ENCODE measurements around the gene RMDN3.

Gene RMDN3

DNA sequence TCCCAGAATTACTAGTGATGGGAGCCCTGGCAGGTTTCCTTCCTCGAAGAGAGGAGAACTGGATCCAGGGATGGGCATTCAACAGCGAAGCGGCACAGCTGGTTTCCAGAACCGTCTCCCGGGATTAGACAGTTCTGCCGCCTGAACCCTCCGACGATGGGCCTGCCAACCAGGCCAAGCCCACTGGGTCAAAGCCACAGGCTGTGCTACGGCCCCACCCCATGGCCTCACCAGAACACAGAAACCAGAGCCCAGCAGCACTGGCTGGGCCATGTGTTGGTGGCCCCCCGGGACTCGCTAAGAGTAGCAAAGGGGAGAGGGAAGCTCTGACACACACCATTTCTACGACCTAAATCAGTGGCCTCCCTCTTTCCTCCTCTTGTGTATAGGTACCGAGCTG, 17.0 kb upstream of the RMDN3 start:
- no peak for DNase-seq (ENCODE audit: low read depth)

DNA sequence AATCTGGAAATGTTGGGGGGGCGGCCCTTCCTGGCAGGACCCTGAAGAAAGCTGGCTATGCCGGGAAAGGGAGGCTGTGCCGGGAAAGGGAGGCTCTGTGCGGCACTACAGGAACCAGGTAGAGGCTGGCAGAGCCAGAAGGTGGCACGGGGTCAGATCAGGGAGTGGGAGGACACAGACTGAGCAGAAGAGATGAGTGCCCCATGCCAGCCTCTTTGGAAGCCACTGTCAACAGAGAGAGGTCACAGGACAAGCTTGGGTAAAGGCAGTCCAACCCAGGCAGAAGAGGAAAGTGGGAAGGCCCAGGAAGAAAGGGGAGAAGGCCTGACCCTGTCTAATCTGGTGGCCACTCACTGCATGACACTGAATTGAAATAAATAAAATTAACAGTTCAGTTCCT, 16.2 kb upstream of the RMDN3 start:
- DNase-seq (ENCODE audit: low read depth), result no peak

DNA sequence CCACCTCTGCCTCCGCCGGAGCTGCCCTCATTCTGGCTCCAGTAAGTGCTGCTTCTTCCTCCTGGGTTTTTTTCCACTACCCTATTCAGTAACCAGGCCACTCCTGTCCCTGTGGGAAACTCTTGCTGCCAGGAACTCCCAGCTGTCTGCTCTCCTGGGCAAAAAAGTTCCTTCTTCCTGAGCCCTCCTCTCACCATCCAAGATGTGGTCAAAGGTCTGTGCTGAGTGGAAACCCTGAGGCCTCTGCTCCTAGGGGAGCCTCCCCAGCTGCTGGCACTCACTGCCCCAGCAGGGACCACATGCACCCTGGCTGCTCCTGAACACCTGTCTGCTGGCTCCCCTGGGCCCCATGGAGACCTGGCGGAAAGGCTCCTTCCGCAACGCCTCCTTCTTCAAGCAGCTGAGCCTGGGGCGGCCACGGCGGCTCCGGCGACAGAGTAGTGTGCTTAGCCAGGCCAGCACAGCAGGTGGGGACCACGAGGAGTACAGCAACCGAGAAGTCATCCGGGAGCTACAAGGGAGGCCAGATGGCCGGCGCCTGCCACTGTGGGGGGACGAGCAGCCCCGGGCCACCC, 15.2 kb upstream of the RMDN3 start:
- DNase-seq (ENCODE audit: low read depth), result no peak

DNA sequence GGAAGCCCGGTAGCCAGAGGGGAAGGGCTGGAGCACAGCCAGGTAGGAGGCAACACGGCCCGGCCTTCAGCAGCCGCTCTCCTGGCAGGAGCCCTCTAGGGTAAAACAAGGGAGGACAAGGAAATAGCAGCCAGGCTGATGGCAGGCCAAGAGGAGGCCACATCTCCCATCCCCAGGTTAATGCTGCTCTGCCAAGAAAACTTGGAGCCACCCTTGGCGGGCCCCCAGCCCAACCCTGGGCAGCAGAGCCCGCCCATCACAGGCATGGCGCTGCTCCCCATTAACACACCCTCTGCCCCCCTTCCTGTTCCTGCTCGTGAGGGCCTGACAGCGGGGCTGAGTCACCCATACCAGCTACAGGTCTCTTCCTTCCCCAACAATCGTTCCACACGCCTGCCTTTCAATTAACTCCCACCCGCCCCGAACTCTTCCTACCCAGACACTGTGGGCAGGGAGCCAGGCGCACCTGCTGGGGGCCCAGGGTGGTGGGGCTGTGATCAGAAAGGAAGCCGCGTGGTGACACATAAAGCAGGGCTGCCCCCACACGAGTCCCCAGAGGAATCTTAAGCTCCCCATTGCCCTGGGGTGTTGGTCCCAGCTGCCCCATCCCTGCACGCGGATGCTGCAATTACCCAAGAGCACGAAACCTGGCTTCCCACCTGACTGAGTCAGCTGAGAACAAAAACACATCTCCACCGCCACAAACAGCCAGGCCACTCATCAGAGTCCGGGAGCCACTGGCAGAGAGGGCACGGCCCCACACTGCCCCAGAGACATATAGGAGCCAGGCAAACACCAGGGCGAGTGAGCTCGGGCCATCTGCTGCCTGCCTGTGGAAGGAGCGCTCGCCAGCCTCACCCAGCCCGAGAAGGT, 14.5 kb upstream of the RMDN3 start, which contains the start of gene C15orf62:
Gene C15orf62, plus strand, starts transcription at position 707 of the 873 bp plus-strand sequence. CDS start 516 bp downstream, outside the sequence.
- peak; percentile 84 for DNase-seq (ENCODE audit: low read depth)

GRCh38 chr15:40768521-40769273, 13.6 kb upstream of the RMDN3 start:
- no peak for DNase-seq (ENCODE audit: low read depth)

GRCh38 chr15:40767838-40768500, 12.9 kb upstream of the RMDN3 start:
- DNase-seq (ENCODE audit: low read depth), result no peak

DNA sequence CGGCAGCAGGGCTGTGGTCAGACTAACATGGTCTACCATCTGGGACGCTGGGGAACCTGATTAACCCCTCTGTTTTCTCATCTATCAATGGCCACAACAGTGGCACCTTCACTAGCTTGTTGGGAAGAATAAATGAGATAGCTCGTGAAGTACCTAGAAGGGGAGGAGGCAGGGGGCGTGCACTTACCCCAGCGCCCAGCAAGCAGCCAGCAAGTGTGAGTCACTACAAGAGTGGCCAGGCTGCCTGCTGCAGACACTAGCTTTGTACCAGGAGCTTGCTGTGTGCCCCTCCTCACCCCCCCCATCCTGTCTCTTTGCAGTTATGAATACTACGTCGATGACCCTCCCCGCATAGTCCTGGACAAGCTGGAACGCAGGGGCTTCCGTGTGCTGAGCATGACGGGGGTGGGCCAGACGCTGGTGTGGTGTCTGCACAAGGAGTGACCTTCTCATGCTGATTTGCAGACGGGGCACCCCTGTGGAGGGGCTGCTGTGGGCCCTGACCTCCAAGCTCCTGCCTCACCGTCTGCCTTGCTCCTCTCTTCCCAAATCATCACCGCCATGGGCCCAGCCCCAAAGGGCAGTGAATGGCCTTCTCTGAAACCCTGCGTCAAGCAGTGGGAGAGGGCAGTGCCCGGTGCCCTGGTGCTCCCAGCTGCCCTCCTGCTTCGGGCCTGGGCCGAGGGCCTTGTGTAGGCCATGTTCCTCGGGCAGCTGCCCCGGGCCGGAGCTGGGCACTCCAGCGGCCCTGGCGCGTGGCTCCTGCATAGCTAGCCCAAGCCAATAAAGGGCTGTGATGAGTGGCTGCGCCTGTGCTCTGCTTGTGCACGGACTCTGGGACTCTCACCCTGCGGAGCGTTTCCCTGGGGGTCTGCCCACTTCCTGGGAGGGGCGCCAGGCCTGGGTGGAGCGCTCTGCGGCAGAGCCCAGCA, 12.1 kb upstream of the RMDN3 start:
- no peak for DNase-seq (ENCODE audit: low read depth)

GRCh38 chr15:40766194-40766815, 11.3 kb upstream of the RMDN3 start:
- DNase-seq (ENCODE audit: low read depth), result no peak

GRCh38 chr15:40764629-40765103, 9.6 kb upstream of the RMDN3 start:
- DNase-seq (ENCODE audit: low read depth), result no peak

GRCh38 chr15:40763801-40764628, 9.0 kb upstream of the RMDN3 start, which contains the start of gene GCHFR:
GCHFR (plus strand) TSS chr15:40764068; CDS start chr15:40764181, 113 bp downstream.
- DNase-seq (ENCODE audit: low read depth), result no peak

GRCh38 chr15:40762919-40763800, 8.1 kb upstream of the RMDN3 start:
- no peak for DNase-seq (ENCODE audit: low read depth)

GRCh38 chr15:40759961-40760360, 4.9 kb upstream of the RMDN3 start:
- no peak for DNase-seq (ENCODE audit: low read depth)

DNA sequence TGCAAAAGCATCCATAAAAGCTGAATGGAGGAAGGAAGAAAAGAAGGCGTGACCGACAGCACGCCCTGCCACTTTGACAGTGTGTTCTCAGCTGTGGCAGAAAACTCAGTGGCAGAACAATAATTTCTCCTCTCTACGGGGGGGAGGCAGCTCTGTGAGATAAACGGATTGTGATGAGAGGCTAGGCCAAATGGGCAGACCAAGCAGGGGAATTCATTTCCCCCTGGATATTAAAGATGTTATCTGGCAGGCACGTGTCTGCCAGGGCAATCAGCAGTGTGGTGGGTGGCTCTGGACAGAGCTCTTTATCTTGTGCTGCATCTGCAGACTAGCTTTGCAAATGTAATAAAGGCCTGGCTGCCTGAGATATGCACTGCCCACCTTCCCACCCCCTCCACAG, 1.9 kb upstream of the RMDN3 start:
- no peak for DNase-seq (ENCODE audit: low read depth)

- DNase-seq (ENCODE audit: low read depth), result no peak
Measured at GRCh38 chr15:40755812-40756208, 756 bp upstream of the RMDN3 start.

DNA sequence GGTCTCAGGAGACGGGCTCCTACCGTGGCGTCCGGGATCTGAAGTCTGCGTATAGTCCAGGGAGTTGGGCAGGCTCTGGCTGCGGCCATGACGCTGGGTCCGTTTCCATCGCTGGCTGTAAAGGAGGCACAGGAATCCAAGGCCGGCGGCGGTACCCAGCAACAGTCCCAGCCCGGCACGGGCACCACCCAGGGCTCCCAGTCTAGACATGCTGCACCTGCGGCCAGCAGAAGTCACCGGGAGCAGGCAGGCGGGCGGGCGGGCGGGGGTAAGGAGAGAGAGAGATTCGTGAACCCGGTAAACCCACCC, 526 bp downstream of the RMDN3 start:
- DNase-seq (ENCODE audit: low read depth), result no peak

DNA sequence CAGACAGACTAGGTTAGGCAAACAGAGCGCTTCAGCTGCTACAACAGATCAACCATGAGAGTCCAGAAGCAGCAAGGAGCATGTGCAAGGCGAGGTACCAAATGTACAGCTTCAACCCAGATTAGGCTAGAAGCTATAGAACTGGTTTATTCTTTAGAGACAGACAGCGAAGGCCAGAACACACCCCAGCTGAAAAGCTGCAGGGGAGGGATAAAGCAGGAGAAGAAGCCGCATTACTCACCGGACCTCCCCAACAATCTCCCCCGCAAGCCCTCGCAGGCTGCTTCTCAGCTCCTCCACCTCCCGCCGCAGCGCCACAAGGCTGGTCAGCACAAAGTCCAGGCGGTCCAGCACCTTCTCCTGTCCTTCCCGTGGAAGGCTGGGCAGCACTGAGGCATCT, 3.3 kb downstream of the RMDN3 start:
- no peak for DNase-seq (ENCODE audit: low read depth)

DNA sequence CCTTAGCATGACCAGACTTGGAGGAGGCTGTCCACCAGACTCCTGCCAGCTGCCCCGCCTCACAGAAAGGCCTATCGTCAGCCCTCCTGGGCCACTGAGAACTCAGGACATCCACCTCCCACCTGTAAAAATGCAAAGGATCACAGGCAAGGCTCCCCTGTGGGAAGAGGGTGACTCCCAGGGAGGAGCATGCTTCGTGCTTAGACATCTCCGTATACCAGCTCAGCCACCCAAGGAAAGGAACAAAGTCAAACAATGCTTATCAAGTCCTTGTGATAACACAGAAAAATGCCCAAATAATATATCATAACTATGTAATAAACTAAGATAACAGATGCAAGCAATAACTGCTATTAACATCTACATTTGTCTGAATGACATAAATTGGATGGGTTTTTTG, 4.2 kb downstream of the RMDN3 start:
- DNase-seq (ENCODE audit: low read depth), result no peak

DNA sequence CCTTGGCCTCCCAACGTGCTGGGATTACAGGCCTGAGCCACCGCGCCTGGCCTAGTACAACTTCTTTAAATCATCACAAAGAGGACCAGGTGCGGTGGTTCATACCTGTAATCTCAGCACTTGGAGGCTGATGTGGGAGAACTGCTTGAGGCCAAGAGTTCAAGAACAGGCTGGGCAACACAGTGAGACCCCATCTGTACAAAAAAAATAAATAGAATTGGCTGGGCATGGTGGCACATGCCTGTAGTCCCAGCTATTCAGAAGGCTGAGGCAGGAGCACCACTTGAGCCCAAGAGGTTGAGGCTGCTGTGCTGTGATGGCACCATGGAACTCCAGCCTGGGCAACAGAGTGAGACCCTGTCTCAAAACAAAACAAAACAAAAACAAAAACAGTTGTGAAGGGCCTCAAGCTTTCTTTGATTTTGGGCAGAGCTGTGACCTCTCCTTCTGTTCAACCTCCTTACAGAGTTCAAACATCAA, 5.9 kb downstream of the RMDN3 start:
- DNase-seq (ENCODE audit: low read depth), result no peak

Data from stimulated activated CD4-positive, alpha-beta T cell treated with anti-CD3 and anti-CD28 coated beads, Interleukin-2, amount 100 ng/mL, for 4 hours (primary cell).